Endothelial cell of umbilical vein (primary cell): ENCODE measurements around the gene DLEC1. TPM values are rescaled to one million over a fixed set of nuclear protein-coding genes. Genes with fewer than 3 reads are reported as not detected.

Experiments
- BruUV-seq: library from RNA; stranded (reverse); fragments of 400-500 nt; replicated peaks from 2 replicates; lab custom pipeline; 2021; lab: Mats Ljungman, UMichigan
- CTCF ChIA-PET: fragments of 300-600, 350-600 bp; sonication (Branson Sonifier 250); formaldehyde crosslinking; loops from one replicate; lab custom pipeline; 2021; ENCODE audit warnings: antibody characterized with exemption, inconsistent platforms; lab: Charles Lee
- POLR2A ChIA-PET: fragments of 300-600, 350-600 bp; sonication (Branson Sonifier 250); formaldehyde crosslinking; loops from one replicate; lab custom pipeline; 2021; ENCODE audit warnings: antibody characterized with exemption, inconsistent platforms; lab: Charles Lee
- DNase-seq: peaks from one replicate; pipeline ENCODE4 v3.0.0-alpha.2; 2011; ENCODE audit warnings: low read depth, low spot score
- FAIRE-seq: peaks from 2 replicates; lab custom pipeline; 2011; peaks lifted over from hg19 to GRCh38; lab: Jason Lieb, UNC
- H2AFZ ChIP-seq: 2 replicates; pipeline ENCODE4 v1.6.0; 2012; ENCODE audit warnings: low read depth, low read length, control low read depth, inconsistent platforms
- H3K27ac ChIP-seq: 2 replicates; pipeline ENCODE4 v1.5.1; 2011; ENCODE audit warnings: low read depth, mild to moderate bottlenecking, control low read depth, low read length, moderate library complexity; ENCODE audit not compliant: insufficient read depth
- H3K27me3 ChIP-seq, 2 experiments: 2 replicates each; pipeline versions ENCODE4 v1.6.0 to v1.6.1; 2011; ENCODE audit warnings: low read length in 2 of 2, mixed read lengths in 1 of 2; ENCODE audit not compliant: control insufficient read depth in 2 of 2, insufficient read depth in 2 of 2
- H3K36me3 ChIP-seq, 2 experiments: 2 replicates in 1 of 2; 3 replicates in 1 of 2; pipeline ENCODE4 v1.5.1; 2011; ENCODE audit warnings: low read length in 2 of 2, mild to moderate bottlenecking in 1 of 2, moderate library complexity in 1 of 2; ENCODE audit not compliant: control insufficient read depth in 2 of 2, insufficient read depth in 2 of 2; ENCODE audit errors: extremely low read depth in 1 of 2
- H3K4me1 ChIP-seq: 3 replicates; pipeline ENCODE4 v1.5.1; 2011; ENCODE audit warnings: mild to moderate bottlenecking, low read length; ENCODE audit not compliant: control insufficient read depth, insufficient read depth; ENCODE audit errors: extremely low read depth
- H3K4me2 ChIP-seq: 2 replicates; pipeline ENCODE4 v1.6.1; 2011; ENCODE audit warnings: low read length, control low read depth, mixed read lengths; ENCODE audit not compliant: insufficient read depth
- H3K4me3 ChIP-seq, 3 experiments: fragments of 200-600 bp in 1 of 3; sonication (generic), shearing (Covaris generic) in 1 of 3; replicated peaks in 1 of 3; 2 replicates each; pipeline ENCODE4 v1.5.1; 2011 to 2016; ENCODE audit warnings: control low read depth in 3 of 3, low read length in 3 of 3, mild to moderate bottlenecking in 2 of 3, inconsistent platforms in 1 of 3, low read depth in 1 of 3, moderate library complexity in 1 of 3; ENCODE audit not compliant: insufficient read depth in 1 of 3
- H3K79me2 ChIP-seq: 2 replicates; pipeline ENCODE4 v1.6.0; 2012; ENCODE audit warnings: low read length, inconsistent platforms; ENCODE audit not compliant: control insufficient read depth, insufficient read depth
- H3K9ac ChIP-seq: replicated peaks from 2 replicates; pipeline ENCODE3; 2011; ENCODE audit warnings: low read length, control low read depth; ENCODE audit not compliant: insufficient read depth; ENCODE audit errors: extremely low read depth
- H3K9me1 ChIP-seq: replicated peaks from 3 replicates; pipeline ENCODE4 v1.6.0; 2011; ENCODE audit warnings: mild to moderate bottlenecking, low read length; ENCODE audit not compliant: control insufficient read depth, insufficient read depth; ENCODE audit errors: extremely low read depth
- H3K9me3 ChIP-seq: replicated peaks from 2 replicates; pipeline ENCODE4 v1.5.1; 2012; ENCODE audit warnings: low read length, inconsistent platforms; ENCODE audit not compliant: control insufficient read depth, insufficient read depth
- H4K20me1 ChIP-seq: replicated peaks from 2 replicates; pipeline ENCODE3; 2011; ENCODE audit warnings: mild to moderate bottlenecking, low read length; ENCODE audit not compliant: control insufficient read depth, insufficient read depth; ENCODE audit errors: extremely low read depth
- CTCF ChIP-seq, 2 donors: IDR thresholded peaks; 1 replicate in 1 of 2; 2 replicates in 1 of 2; pipeline ENCODE4 v1.5.1; 2011; ENCODE audit warnings: low read length in 2 of 2, mild to moderate bottlenecking in 2 of 2, moderate library complexity in 2 of 2, control low read depth in 1 of 2, inconsistent platforms in 1 of 2, low read depth in 1 of 2; ENCODE audit not compliant: insufficient read depth in 1 of 2; ENCODE audit errors: extremely low read depth in 1 of 2
- EZH2 ChIP-seq: IDR thresholded peaks from 2 replicates; pipeline ENCODE4 v1.6.1; 2012; ENCODE audit warnings: borderline replicate concordance, low read depth, mild to moderate bottlenecking, moderate library complexity, low read length, inconsistent platforms; ENCODE audit not compliant: severe bottlenecking
- FOS ChIP-seq: IDR thresholded peaks from 2 replicates; pipeline ENCODE4 v1.6.1; 2011; ENCODE audit warnings: mild to moderate bottlenecking, low read length, moderate library complexity, borderline replicate concordance; ENCODE audit not compliant: insufficient read depth
- GATA2 ChIP-seq: IDR thresholded peaks from 2 replicates; pipeline ENCODE4 v1.7.0; 2011; ENCODE audit warnings: low read depth, mild to moderate bottlenecking, moderate library complexity, mixed read lengths, low read length; ENCODE audit not compliant: insufficient read length, insufficient read depth
- JUN ChIP-seq: IDR thresholded peaks from 2 replicates; pipeline ENCODE4 v1.6.1; 2011; ENCODE audit warnings: borderline replicate concordance, low read depth; ENCODE audit not compliant: insufficient read length, insufficient read depth
- MAX ChIP-seq: IDR thresholded peaks from 2 replicates; pipeline ENCODE4 v1.6.1; 2011; ENCODE audit not compliant: insufficient read depth, insufficient read length
- MYC ChIP-seq: IDR thresholded peaks from one replicate; pipeline ENCODE4 v1.6.1; 2011; ENCODE audit warnings: mild to moderate bottlenecking, low read depth, low read length
- POLR2A ChIP-seq: IDR thresholded peaks from 2 replicates; pipeline ENCODE4 v1.6.1; 2012; ENCODE audit warnings: low read depth, mild to moderate bottlenecking, control low read depth, low read length
- POLR2AphosphoS5 ChIP-seq: IDR thresholded peaks from 2 replicates; pipeline ENCODE4 v1.6.1; 2012; ENCODE audit warnings: low read depth, mild to moderate bottlenecking, control low read depth, low read length, moderate library complexity; ENCODE audit not compliant: insufficient read depth
- dilution Hi-C: fragments of 300-500 bp; cut with MboI; formaldehyde crosslinking; loops from one replicate; pipeline ENCODE4 v1.15.0; 2019; ENCODE audit warnings: low sequenced_read_pairs; ENCODE audit not compliant: extremely low pct_ligation_motif_present
- intact Hi-C: fragments of 100-400 bp; cut with micrococcal nuclease; formaldehyde crosslinking; loops from one replicate; pipeline ENCODE4 v1.10.0; 2022
- polyA plus RNA-seq, 4 experiments: library from polyadenylated mRNA; depleted of rRNA in 3 of 4; stranded (reverse) in 3 of 4; unstranded in 1 of 4; fragments of >200 nt; gene quantifications; 2 replicates each; pipeline versions ENCODE4 v1.2.1 to v1.2.3, GENCODE V29; 2011 to 2012; ENCODE audit warnings: missing spikeins in 1 of 4
- total RNA-seq: library from RNA; stranded (reverse); gene quantifications from 2 replicates; pipeline ENCODE4 v1.2.3, GENCODE V29; 2021

DLEC1 gene
- total and polyA plus RNA-seq, 2 donors (not counting 3 experiments of a cell fraction or from before 2014, with no cell fraction given), result not detected

GRCh38 chr3:38006031-38006430 lies 33.0 kb upstream of the DLEC1 start:
- no peak overlapping the region for H3K9ac ChIP-seq
- dilution Hi-C loops, result no loop called here
- intact Hi-C loops, result no loop called here
- no peak for TF ChIP-seq EZH2
- TF ChIP-seq MYC, result no peak
- TF ChIP-seq POLR2AphosphoS5, result no peak
- TF ChIP-seq CTCF (IDR thresholded peaks at IDR 0.05; ENCODE audit: extremely low read depth in 1 of 2, insufficient read depth in 1 of 2, low read depth in 1 of 2, low read length in 2 of 2), result no peak
- TF ChIP-seq MAX, result no peak
- TF ChIP-seq POLR2A, result no peak
- no peak for TF ChIP-seq GATA2
- TF ChIP-seq JUN, result no peak
- no peak for TF ChIP-seq FOS
- BruUV-seq, result no TSS peak
- H3K9me1 ChIP-seq, result no peaks in the 10 kb centered on the region
- H3K79me2 ChIP-seq, result no peaks in the 10 kb centered on the region
- no peak overlapping the region for H3K4me2 ChIP-seq
- no peak overlapping the region for H2AFZ ChIP-seq
- ChIA-PET CTCF (interaction anchor here (2.1 kb wide), 1 partner anchor 32 kb away, joined by 7 read pairs; no protein-coding TSS in a partner anchor), POLR2A (no interaction called here)
- FAIRE-seq (no peak), DNase-seq (no peak)
- H4K20me1 ChIP-seq, result no peaks in the 10 kb centered on the region
- no peaks in the 10 kb centered on the region for H3K27me3 ChIP-seq
- no peak overlapping the region for H3K27ac ChIP-seq
- H3K4me3 ChIP-seq, result no peak overlapping the region
- H3K9me3 ChIP-seq, result no peaks in the 10 kb centered on the region
- peaks cover 0 to 14% of the 10 kb centered on the region in 2 experiments for H3K36me3 ChIP-seq
- no peaks in the 10 kb centered on the region for H3K4me1 ChIP-seq
